Keratinocyte (primary cell): ENCODE results near the gene C17orf114.

ENCODE experiments used
- DNase-seq: peaks from one replicate; pipeline ENCODE4 v3.0.0-alpha.2; 2011; ENCODE audit warnings: low read depth, missing footprints, low spot score
- FAIRE-seq: peaks from 2 replicates; lab custom pipeline; 2011; peaks lifted over from hg19 to GRCh38; lab: Jason Lieb, UNC
- H2AFZ ChIP-seq: 2 replicates; pipeline ENCODE4 v1.6.0; 2012; ENCODE audit warnings: low read length, control low read depth, inconsistent platforms; ENCODE audit not compliant: control insufficient read depth
- H3K27ac ChIP-seq: 2 replicates; pipeline ENCODE4 v1.5.1; 2011; ENCODE audit warnings: low read length; ENCODE audit not compliant: control insufficient read depth, insufficient read depth
- H3K27me3 ChIP-seq: 3 replicates; pipeline ENCODE4 v1.6.0; 2011; ENCODE audit warnings: low read length; ENCODE audit not compliant: control insufficient read depth, insufficient read depth; ENCODE audit errors: extremely low read depth
- H3K36me3 ChIP-seq, 2 experiments: 2 replicates in 1 of 2; 3 replicates in 1 of 2; pipeline ENCODE4 v1.5.1; 2011; ENCODE audit warnings: low read length in 2 of 2, mild to moderate bottlenecking in 1 of 2; ENCODE audit not compliant: control insufficient read depth in 2 of 2, insufficient read depth in 2 of 2; ENCODE audit errors: extremely low read depth in 1 of 2
- H3K4me1 ChIP-seq: 3 replicates; pipeline ENCODE4 v1.5.1; 2011; ENCODE audit warnings: low read length; ENCODE audit not compliant: control insufficient read depth, insufficient read depth; ENCODE audit errors: extremely low read depth
- H3K4me2 ChIP-seq: 3 replicates; pipeline ENCODE4 v1.6.0; 2011; ENCODE audit warnings: low read depth, low read length; ENCODE audit not compliant: control insufficient read depth, insufficient read depth; ENCODE audit errors: extremely low read depth
- H3K4me3 ChIP-seq, 3 experiments: fragments of 200-600 bp in 1 of 3; sonication (generic) in 1 of 3; 2 replicates in 2 of 3; 3 replicates in 1 of 3; pipeline ENCODE4 v1.5.1; 2011 to 2016; ENCODE audit warnings: low read length in 3 of 3, mild to moderate bottlenecking in 3 of 3, control low read depth in 2 of 3, inconsistent platforms in 1 of 3, low read depth in 1 of 3, mixed read lengths in 1 of 3, mixed run types in 1 of 3, moderate library complexity in 1 of 3; ENCODE audit not compliant: control insufficient read depth in 2 of 3, insufficient read depth in 2 of 3; ENCODE audit errors: extremely low read depth in 1 of 3
- H3K79me2 ChIP-seq: 2 replicates; pipeline ENCODE4 v1.6.0; 2012; ENCODE audit warnings: low read length; ENCODE audit not compliant: control insufficient read depth, insufficient read depth
- H3K9ac ChIP-seq: 3 replicates; pipeline ENCODE4 v1.6.0; 2011; ENCODE audit warnings: low read length; ENCODE audit not compliant: control insufficient read depth, insufficient read depth; ENCODE audit errors: extremely low read depth
- H3K9me1 ChIP-seq: 3 replicates; pipeline ENCODE4 v1.6.0; 2011; ENCODE audit warnings: low read length; ENCODE audit not compliant: control insufficient read depth, insufficient read depth; ENCODE audit errors: extremely low read depth
- H3K9me3 ChIP-seq: 2 replicates; pipeline ENCODE4 v1.5.1; 2012; ENCODE audit warnings: low read depth, low read length; ENCODE audit not compliant: control insufficient read depth
- H4K20me1 ChIP-seq: 3 replicates; pipeline ENCODE4 v1.6.0; 2011; ENCODE audit warnings: low read length; ENCODE audit not compliant: control insufficient read depth, insufficient read depth; ENCODE audit errors: extremely low read depth
- EZH2 ChIP-seq: IDR thresholded peaks from one replicate; pipeline ENCODE4 v1.6.1; 2012; ENCODE audit warnings: inconsistent platforms, mild to moderate bottlenecking, low read length, moderate library complexity
- dilution Hi-C: fragments of 300-500 bp; cut with MboI; formaldehyde crosslinking; loops from one replicate; pipeline ENCODE4 v1.7.0; 2020; ENCODE audit warnings: low sequenced_read_pairs; ENCODE audit not compliant: extremely low pct_ligation_motif_present
- TF ChIP-seq, protein P1 (sequence below), 3 experiments: IDR thresholded peaks in 1 of 3; conservative IDR thresholded peaks in 1 of 3; optimal IDR thresholded peaks in 1 of 3; 2 replicates in 2 of 3; 3 replicates in 1 of 3; pipeline versions ENCODE3 to v1.5.1; 2011; ENCODE audit warnings: low read length in 3 of 3, mild to moderate bottlenecking in 3 of 3, moderate library complexity in 2 of 3, control low read depth in 1 of 3, inconsistent platforms in 1 of 3; ENCODE audit not compliant: insufficient read depth in 2 of 3; ENCODE audit errors: extremely low read depth in 1 of 3

The C17orf114 gene

DNA sequence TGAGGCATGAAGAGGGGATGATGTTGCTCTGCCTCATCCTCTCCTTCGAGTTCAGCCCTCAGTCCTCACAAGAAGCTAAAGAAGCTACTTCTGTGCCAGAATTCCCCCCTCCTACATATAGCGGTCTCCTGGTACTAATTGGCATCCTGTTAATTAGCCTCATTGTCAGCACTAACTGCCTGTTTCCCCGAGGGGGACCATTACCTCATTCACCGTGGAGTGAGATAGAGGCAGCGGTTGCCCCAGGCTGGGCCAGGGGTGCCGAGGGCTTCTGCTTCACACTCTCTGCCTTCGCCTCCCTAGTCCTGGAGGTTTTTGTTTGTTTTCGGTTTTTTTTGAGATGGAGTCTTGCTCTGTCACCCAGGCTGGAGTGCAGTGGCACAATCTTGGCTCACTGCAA, 25.3 kb upstream of the C17orf114 start:
- DNase-seq (no peak), FAIRE-seq (no peak)
- Histone ChIP-seq H4K20me1 (no peaks in the 10 kb centered on the region), H3K27ac (no peak overlapping the region), H3K9me3 (no peaks in the 10 kb centered on the region), H3K27me3 (no peaks in the 10 kb centered on the region), H2AFZ (no peak overlapping the region), H3K4me1 (no peaks in the 10 kb centered on the region), H3K79me2 (no peaks in the 10 kb centered on the region), H3K36me3 (peaks cover 12 to 13% of the 10 kb centered on the region in 2 experiments), H3K4me2 (no peak overlapping the region), H3K4me3 (no peak overlapping the region), H3K9me1 (no peaks in the 10 kb centered on the region), H3K9ac (no peak overlapping the region)
- dilution Hi-C loops: no loop called here
- TF ChIP-seq, protein P1, sequence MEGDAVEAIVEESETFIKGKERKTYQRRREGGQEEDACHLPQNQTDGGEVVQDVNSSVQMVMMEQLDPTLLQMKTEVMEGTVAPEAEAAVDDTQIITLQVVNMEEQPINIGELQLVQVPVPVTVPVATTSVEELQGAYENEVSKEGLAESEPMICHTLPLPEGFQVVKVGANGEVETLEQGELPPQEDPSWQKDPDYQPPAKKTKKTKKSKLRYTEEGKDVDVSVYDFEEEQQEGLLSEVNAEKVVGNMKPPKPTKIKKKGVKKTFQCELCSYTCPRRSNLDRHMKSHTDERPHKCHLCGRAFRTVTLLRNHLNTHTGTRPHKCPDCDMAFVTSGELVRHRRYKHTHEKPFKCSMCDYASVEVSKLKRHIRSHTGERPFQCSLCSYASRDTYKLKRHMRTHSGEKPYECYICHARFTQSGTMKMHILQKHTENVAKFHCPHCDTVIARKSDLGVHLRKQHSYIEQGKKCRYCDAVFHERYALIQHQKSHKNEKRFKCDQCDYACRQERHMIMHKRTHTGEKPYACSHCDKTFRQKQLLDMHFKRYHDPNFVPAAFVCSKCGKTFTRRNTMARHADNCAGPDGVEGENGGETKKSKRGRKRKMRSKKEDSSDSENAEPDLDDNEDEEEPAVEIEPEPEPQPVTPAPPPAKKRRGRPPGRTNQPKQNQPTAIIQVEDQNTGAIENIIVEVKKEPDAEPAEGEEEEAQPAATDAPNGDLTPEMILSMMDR (optimal IDR thresholded peaks at IDR 0.05 in 1 of 3, IDR thresholded peaks at IDR 0.05 in 1 of 3, conservative IDR thresholded peaks at IDR 0.05 in 1 of 3; ENCODE audit: extremely low read depth in 1 of 3, insufficient read depth in 2 of 3, low read length in 3 of 3): no peak
- TF ChIP-seq EZH2: no peak

DNA sequence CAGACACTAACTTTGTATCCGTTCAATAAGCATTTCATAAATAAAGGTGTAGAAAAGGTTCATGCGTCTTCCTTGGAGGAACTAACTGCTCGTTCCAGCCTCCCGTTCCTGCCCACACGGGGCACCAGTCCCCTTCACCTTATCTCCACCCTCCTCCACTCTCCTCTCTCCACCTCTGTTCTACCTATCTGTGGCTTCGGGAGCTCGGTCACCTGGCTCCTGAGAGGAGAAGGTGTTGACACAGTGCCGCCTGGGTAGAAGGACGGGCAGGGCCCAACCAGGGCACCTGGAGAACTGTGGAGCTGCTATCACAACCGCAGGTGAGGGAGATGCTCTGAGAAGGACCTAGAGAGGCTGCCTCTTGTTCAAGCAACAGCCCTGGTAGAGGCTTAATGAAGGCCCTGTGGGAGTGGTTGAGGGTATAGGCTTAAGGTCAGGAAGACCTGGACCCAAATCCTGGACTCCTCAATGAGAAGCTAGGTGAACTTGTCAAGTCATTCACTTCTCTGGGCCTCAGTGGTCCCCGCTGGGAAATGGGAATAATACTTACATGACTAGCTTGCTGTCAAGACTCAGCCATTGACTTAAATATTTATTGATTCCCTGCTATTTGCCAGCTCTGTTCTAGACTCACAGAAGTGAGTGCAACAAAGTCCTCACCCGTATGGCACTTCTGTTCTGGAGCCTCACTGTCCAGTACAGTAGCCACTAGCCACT, 21.4 kb upstream of the C17orf114 start:
- Histone ChIP-seq H3K27ac (no peak overlapping the region), H3K36me3 (peaks cover 15 to 17% of the 10 kb centered on the region in 2 experiments), H4K20me1 (no peaks in the 10 kb centered on the region), H3K9me1 (no peaks in the 10 kb centered on the region), H3K9me3 (no peaks in the 10 kb centered on the region), H3K79me2 (no peaks in the 10 kb centered on the region), H2AFZ (no peak overlapping the region), H3K4me3 (no peak overlapping the region), H3K27me3 (no peaks in the 10 kb centered on the region), H3K9ac (no peak overlapping the region), H3K4me1 (no peaks in the 10 kb centered on the region), H3K4me2 (no peak overlapping the region)
- TF ChIP-seq, protein P1 (optimal IDR thresholded peaks at IDR 0.05 in 1 of 3, IDR thresholded peaks at IDR 0.05 in 1 of 3, conservative IDR thresholded peaks at IDR 0.05 in 1 of 3; ENCODE audit: extremely low read depth in 1 of 3, insufficient read depth in 2 of 3, low read length in 3 of 3): no peak
- TF ChIP-seq EZH2: no peak
- FAIRE-seq (no peak), DNase-seq (no peak)
- dilution Hi-C loops: no loop called here
